Measurements from ENCODE around the gene JMJD1C. TPM values are rescaled to one million over a fixed set of nuclear protein-coding genes. Genes with fewer than 3 reads are reported as not detected.

Gene JMJD1C
- total RNA-seq, 1 experiment from 2014 or later, result 57.9 TPM

DNA sequence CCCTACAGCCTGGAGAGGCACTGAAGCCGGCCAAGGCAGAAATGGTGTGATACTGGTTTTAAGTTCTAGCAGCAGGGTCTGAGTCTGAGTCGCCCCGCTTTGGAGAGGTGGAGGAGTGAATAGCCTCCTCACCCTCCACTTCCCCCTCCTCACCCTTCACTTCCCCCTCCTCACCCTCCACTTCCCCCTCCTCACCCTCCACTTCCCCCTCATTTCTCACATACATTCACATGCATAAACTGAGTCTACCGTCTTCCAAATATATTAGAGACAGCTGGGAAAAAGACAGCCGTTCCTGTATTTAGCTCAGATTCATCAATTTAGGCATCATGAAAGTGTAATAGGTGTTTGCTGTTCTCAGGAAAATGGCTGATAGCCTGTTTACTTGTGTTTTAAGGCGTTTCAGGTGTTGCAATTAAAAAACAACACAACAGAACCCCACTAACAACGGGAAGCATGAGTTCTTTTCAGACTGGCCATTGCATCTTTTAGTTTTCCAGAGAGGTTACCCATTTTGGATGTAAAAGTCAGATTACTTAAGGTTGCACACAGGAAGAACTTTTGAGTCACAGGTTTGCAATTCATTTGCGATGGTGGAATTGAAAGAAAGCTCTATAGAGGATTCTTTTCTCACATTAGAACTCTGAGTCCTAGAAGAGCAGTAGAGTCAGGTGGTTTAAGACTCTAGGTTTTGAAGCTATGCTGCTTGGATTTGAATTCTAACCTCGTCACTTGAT, 331.8 kb downstream of the JMJD1C start:
- no peak for DNase-seq (ENCODE audit: low read depth)

DNA sequence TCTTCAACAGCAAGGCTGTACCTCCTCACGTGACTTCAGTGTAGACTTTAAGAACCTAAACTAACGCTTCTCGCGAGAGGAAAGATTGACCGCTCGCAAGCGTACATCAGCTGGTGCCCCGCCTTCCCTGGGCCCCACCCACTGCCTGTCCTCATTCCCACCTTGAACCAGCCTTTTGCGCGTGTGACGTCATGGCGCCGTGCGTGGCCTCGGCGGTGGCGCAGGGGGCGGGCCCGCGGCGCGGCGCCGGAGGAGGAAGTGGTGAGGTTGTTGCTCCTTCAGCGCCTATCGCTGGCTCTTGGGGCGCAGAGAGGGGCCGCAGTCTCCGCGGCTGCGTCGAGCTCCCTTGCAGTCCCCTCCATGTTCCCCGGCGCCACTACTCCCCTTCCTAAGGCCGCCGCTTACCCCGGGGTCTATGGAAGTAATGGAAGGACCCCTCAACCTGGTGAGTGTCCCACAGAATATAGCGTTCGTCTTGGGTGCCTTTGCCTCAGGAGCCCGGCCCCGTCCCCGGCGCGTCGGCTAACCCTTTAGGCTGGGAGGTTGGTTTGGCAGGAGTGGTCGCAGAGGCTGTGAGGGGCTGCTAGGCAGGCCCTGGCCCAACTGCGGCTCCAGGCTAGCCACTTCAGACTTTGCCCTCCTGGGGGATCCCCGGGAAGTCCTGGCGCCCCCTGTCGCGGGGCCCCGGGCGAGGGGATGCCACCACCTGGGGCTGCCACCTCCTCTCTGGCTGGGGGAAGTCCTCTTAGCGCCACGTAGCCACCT, 332.5 kb downstream of the JMJD1C start, which contains the start of gene NRBF2:
Gene NRBF2 (plus strand): TSS at position 273 of the 765 bp plus-strand sequence. CDS start 143 bp downstream, at position 416.
- peak; percentile 98 for DNase-seq (ENCODE audit: low read depth)

DNA sequence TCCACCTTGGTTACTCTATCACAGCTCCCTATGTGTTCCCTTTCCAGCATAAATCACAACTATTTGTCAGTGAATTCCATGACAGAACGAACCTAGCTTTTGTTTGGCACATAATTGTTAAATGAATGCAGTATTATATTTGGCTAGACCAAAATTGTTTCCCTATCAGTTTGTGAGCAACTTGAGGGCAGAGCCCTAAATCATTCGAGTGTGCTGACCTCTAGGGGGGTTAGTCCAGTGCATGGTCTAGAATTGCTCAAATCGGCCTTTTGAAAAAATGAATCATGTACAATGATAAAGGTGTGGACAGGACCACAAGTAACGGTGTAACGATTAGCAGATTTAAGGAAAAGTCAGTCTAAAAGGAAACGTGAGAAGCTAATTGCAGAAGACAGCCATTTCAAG, 333.1 kb downstream of the JMJD1C start:
- DNase-seq (ENCODE audit: low read depth), result no peak

DNA sequence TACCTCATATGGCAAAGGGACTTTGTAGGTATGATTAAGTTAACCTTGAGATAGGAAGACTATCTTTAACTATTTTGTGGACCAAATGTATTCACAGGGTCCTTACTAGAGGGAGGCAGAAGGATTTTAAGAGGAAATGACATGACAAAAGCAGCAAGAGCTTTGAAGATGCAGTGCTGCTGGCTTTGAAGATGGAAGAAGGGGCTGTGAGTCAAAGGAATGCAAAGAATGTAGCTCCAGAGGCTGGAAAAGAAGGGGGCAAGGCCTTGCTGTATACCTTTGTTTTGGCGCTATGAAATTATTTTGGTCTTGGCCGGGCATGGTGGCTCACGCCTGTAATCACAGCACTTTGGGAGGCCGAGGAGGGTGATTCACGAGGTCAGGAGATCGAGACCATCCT, 335.9 kb downstream of the JMJD1C start:
- DNase-seq (ENCODE audit: low read depth), result no peak

DNA sequence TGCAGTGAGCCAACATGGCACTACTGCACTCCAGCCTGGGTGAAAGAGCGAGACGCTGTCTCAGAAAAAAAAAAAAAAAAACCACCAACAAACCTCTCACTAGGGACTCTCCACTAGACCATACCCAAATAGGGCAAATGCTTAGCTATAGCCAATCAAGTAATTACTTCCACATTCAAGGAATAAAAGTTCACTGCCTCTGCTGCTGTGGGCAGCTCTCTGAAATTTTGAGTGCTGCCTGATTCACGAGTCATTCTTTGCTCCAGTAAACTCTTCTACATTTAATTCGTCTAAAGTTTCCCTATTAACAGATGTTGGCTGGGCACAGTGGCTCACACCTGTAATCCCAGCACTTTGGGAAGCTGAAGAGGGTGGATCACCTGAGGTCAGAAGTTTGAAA, 337.3 kb downstream of the JMJD1C start:
- DNase-seq (ENCODE audit: low read depth), result no peak

DNA sequence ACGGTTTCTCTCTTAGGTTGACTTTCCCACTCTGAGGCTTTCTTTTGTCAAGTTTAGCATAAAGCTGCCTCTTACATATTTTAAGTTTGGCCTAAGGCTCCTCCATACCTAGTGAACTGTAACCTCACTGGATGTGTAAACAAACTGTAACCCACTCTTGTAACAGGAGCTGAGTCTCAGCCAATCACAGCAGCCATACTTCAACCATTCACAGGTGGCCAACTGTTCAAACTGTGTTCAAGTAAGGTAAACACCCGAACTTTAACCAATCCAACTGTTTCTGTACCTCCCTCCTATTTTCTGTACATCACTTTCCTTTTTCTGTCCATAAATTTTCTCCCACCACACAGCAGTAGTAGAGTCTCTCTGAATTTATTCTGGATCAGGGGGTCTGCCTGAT, 340.3 kb downstream of the JMJD1C start:
- no peak for DNase-seq (ENCODE audit: low read depth)

DNA sequence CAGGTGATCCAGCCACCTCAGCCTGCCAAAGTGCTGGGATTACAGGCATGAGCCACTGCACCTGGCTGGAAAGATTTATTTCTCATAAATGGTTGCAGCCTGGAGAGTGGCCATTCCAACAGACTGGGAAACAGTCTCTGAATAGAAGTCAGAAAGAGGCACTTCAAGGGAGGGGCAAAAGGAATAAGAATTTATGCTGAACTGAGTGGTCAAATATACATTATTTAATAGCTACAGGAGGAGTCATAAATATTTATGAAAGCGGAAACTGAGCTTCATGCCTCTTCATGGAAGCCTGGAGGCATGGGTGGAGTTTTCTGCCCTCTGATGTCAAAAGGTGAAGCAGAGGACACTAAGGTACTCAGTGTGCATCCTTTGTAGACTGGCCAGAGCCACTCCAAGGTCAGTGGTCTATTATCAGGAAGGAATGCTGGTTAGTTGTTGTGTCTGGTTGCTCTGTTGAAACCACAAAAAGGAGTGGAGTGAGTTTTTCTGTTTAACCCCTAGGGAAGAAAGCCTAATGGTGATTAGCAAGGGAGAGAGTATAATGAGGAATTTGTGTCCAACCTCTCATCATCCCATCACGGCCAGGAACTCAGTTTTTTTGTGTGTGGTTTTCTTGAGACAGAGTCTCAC, 341.9 kb downstream of the JMJD1C start:
- no peak for DNase-seq (ENCODE audit: low read depth)

DNA sequence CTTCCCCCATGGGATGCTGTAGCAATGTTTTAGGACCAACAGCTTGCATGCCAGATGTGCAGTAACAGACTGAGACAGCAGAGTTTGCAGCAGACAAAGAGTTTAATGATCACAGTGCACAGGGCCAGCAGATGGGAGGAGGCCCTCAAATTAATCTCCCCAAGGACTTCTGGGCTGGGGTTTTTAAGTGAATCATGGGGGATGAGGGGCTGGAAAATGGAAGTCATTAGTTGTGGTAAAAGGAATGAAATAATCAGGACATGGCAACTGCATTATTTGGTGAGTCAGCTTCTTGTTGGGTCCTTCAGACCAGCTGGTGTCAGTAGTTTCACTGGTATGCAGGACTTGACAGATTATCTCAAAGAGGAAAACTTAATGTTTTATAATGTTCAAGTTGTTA, 345.2 kb downstream of the JMJD1C start:
- peak; percentile 52 for DNase-seq (ENCODE audit: low read depth)

DNA sequence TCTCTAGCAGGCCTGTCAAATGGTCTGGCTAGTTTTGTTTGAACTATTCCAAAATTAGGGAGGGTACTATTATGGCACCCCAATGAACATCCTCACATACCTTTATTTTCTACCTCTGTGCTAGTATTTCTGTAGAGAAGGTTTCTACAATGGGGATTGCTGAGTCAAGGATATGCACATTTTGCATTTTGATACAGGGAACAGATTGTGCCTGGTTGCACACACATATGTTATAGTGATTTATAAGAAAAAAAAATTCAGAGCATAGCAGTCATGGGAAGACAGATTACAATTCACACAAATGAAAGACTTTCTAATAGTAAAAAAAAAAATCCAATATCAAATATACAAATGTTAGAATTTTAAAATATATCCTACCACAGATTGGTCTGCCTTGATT, 346.7 kb downstream of the JMJD1C start:
- DNase-seq (ENCODE audit: low read depth), result no peak

Other genes with a start within 250 kb of the JMJD1C start
- 21.6 and 34.7 TPM in 2 replicates for gene REEP3, start 55.4 kb upstream of the JMJD1C start, total RNA-seq (2014; rRNA removed; shearing (Covaris generic))

Measured in Daoy (cell line).